ENCODE results near the gene ENPEP. TPM values are rescaled to one million over a fixed set of nuclear protein-coding genes. Genes with fewer than 3 reads are reported as not detected.

ENPEP gene
- total RNA-seq, 1 experiment from 2014 or later: not detected

GRCh38 chr4:110596431-110596830 is 120.5 kb downstream of the ENPEP start:
- no peak for DNase-seq (ENCODE audit: low read depth)

GRCh38 chr4:110597582-110597981 is 121.6 kb downstream of the ENPEP start:
- no peak for DNase-seq (ENCODE audit: low read depth)

- no peak for DNase-seq (ENCODE audit: low read depth)
Measured at GRCh38 chr4:110602061-110602460, 126.1 kb downstream of the ENPEP start.

- DNase-seq (ENCODE audit: low read depth): no peak
Measured at GRCh38 chr4:110605077-110605476, 129.1 kb downstream of the ENPEP start.

GRCh38 chr4:110609044-110609750 is 133.2 kb downstream of the ENPEP start:
- DNase-seq (ENCODE audit: low read depth): no peak

- DNase-seq (ENCODE audit: low read depth): no peak
Measured at GRCh38 chr4:110610620-110610939, 134.6 kb downstream of the ENPEP start.

GRCh38 chr4:110610940-110611831 is 135.2 kb downstream of the ENPEP start:
- DNase-seq (ENCODE audit: low read depth): no peak

GRCh38 chr4:110611968-110612447 is 136.1 kb downstream of the ENPEP start:
- DNase-seq (ENCODE audit: low read depth): no peak

- no peak for DNase-seq (ENCODE audit: low read depth)
Measured at GRCh38 chr4:110612631-110613269, 136.8 kb downstream of the ENPEP start.

GRCh38 chr4:110613745-110614144 is 137.8 kb downstream of the ENPEP start:
- DNase-seq (ENCODE audit: low read depth): no peak

GRCh38 chr4:110614173-110614963 is 138.4 kb downstream of the ENPEP start:
- no peak for DNase-seq (ENCODE audit: low read depth)

Small RNA genes lying within 50 kb of the gene (small RNA-seq; reads per million reads assigned to genes)
- gene RF00494: not detected

Other genes starting within 250 kb of the ENPEP start
- gene PITX2, start 146.9 kb downstream of the ENPEP start, total RNA-seq (2014; rRNA removed; shearing (Covaris generic)): 4.6 and 7.1 TPM in 2 replicates

Measured in HT1080 (cell line).